Stimulated activated naive B cell treated with anti-CD40 and anti-IgM and Interleukin-4, amounts not matched to agents 10 μg/mL and 1 μg/mL and 100 μg/mL, for 72 hours (primary cell): ENCODE measurements around the gene LIG3.

Source experiments
- ATAC-seq, 2 donors: fragments of 150-1000 bp; cut with Tn5 transposase; replicated peaks; 2 replicates each; pipeline ENCODE4 v1.10.0; 2021; ENCODE audit warnings: moderate library complexity in 1 of 2
- DNase-seq: peaks from one replicate; pipeline ENCODE4 v3.0.0; 2021
- H3K27ac Mint-ChIP-seq: one replicate; pipeline ENCODE4 v1.8.0; 2022; ENCODE audit warnings: mild to moderate bottlenecking, mixed read lengths
- H3K27me3 Mint-ChIP-seq, 2 donors: one replicate each; pipeline ENCODE4 v1.8.0; 2022; ENCODE audit warnings: mixed read lengths in 2 of 2
- H3K36me3 Mint-ChIP-seq, 2 donors: one replicate each; pipeline ENCODE4 v1.8.0; 2022; ENCODE audit warnings: mixed read lengths in 2 of 2, mild to moderate bottlenecking in 1 of 2
- H3K4me1 Mint-ChIP-seq, 2 donors: one replicate each; pipeline ENCODE4 v1.8.0; 2022; ENCODE audit warnings: mixed read lengths in 2 of 2, mild to moderate bottlenecking in 1 of 2
- H3K4me3 Mint-ChIP-seq, 2 donors: one replicate each; pipeline ENCODE4 v1.8.0; 2022; ENCODE audit warnings: mild to moderate bottlenecking in 2 of 2, mixed read lengths in 2 of 2, moderate library complexity in 1 of 2
- H3K9me3 Mint-ChIP-seq, 2 donors: one replicate each; pipeline ENCODE4 v1.8.0; 2022; ENCODE audit warnings: mixed read lengths in 2 of 2, mild to moderate bottlenecking in 1 of 2

Gene LIG3

DNA sequence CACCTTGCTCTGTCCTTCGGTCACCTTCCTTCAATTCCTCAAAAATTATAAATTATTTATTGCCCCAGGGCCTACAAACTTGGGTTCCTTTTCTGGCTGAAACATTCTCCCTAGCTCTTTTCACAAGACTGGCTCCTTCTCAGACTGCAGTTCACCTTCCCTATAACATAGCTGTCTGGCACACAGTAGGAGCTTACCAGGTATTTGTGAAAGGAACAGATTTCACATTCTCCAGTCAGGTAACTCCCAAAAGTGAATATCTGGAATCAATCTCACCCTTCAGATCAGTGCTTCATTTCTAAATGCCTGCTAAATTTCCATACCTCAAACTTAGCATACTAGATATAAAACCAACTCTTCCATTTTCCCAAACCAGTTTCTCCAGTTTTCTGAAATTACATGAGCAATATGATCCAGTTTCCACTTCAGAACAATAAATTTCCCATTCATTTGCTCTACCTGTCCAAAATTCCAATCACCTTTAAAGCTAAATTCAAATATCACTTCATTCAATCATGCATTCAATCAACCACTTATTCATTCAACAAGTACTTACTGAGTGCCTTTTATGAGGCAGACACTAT lies 77.1 kb downstream of the LIG3 start:
- Mint-ChIP-seq H3K4me3 (no peak overlapping the region), H3K27ac (no peak overlapping the region), H3K9me3 (no peaks in the 10 kb centered on the region), H3K4me1 (peaks cover 8 to 16% of the 10 kb centered on the region in 2 donors), H3K27me3 (no peaks in the 10 kb centered on the region), H3K36me3 (peaks cover 9 to 15% of the 10 kb centered on the region in 2 donors)
- no peak for DNase-seq
- ATAC-seq, result no peak
